NCI-H82 treated with DMSO at 0.1 percent for 48 hours (cell line): ENCODE data around the gene TRABD2B.
A peak's percentile ranks its signal among the peaks of the same experiment; 100 is the strongest.

Source experiments
- DNase-seq: peaks from one replicate; lab custom pipeline; 2025; ENCODE audit not compliant: unreplicated experiment; lab: John Stamatoyannopoulos, UW

Gene TRABD2B

DNA sequence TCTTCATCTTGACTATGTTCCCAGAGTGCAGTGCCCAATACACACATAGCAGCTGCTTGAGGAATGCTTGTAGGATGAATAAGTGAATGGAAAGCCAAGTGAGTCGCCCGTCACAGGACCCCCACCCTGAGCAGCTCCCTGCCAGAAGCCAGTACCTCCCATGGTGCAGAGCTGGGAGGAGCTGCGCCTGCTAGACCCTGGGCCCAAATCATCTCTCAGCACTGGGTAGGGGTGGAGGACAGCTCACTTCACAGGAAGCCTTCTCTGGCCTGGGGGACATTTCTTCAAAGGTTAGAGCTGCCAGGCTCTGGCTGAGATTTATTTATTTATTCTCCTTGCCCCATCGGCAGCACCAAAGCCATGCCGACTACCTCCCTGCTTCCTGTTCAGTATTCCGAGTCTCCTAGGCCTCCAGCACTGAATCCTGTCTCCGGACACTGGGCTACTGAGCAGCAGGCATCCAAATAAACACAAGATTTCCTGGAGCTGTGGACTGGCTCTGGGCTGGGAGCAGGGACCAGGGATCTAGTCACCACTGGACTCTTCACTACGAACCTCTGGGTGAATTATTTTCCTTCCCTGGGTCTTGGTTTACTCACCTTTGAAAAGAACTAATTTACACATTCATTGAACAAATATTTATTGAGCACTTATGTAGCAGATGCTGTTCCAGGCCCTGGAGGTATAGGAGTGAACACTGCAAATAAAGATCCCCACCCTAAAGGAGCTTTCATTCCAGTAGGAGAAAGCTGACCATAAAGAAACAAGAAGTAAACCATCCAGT, 187.7 kb downstream of the TRABD2B start:
- no peak for DNase-seq

DNA sequence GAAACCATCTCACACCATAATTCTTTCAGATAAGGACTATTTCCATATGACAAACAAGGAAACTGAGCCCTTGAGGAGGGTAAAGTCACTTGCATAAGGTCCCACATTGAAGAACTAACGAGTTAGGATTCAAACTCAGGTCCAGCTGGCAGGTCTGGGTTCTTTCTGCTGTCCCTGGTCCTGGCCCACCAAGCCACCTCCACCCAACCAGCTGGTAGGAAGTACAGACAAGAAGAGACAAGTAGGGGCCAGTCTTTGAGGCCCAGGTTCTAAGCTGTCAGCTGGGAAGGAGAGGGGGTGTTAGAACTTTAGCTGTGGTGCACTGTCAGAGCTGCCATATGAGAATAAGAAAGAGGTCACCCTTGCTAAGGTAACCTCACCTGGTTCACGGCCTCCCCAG, 188.6 kb downstream of the TRABD2B start:
- DNase-seq: no peak

DNA sequence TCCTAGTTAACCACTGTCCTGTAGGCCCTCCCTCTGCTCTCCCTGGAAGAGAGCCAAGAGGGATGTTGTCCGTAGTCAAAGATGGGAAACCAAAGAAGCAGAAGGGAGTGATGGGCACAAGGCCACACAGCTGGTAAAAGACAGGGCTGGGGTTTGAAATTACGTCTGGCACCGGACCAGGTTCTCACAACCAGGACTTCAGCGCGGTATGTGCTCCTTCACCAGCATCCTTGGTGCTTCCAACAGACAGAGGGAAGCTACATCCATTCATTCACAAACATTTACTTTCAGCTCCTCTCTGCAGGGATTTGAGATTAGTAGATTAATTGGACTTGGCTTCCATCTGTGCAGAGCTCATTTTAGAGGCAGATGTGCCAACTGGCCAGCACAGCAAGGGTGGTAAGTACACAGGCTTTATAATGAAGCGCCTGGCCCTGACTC, 191.2 kb downstream of the TRABD2B start:
- peak; percentile 96 for DNase-seq

DNA sequence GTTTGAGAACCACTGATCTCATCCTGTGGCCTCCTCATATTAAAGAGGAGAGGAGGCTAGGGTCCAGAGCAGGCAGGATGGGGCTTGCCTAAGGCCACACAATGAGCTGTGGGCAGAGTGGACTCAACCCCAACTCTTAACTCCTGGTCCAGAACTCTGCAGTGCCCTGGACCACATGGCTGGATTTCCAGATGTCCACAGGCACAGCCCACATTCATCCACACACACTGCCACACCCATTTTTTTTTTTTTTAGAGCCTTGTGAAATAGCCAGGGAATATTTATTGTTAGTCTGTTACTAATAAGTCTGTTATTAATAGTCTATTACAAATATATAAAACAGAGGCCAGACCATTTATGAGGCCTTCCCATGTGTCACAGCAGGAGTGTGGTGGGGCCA, 192.2 kb downstream of the TRABD2B start:
- DNase-seq: no peak

DNA sequence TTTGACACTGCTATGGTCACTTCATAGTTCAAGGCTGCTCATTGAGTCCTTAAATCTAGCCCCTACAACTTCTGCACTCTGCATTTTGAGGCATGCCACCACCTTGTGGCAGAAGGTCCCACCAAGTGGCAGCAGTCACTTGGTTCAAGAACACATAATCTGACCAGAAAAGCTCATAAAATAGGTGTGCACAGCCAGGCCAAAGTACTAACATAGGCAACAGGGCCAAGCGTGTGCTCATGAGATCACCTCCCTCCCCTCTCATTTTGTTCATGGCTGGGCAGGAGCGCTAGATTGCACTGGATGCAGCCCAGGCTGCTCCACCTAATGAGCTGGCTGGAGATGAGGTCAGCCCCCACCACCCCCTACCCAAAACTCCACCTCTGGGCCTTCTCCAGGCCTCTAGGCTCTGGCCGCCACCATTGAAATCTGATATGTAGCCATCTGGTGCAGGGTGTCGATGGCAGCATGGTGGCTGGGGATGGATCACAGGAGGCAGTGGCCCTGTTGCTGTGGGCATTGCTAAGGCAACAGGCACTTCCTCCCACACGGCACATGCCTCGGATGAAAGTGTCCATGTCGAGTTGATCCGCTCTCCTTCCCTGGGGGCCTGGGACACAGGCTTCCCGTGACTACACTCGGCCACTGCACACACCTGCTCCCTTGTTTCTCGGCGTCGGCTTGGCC, 193.2 kb downstream of the TRABD2B start:
- peak; percentile 36 for DNase-seq

DNA sequence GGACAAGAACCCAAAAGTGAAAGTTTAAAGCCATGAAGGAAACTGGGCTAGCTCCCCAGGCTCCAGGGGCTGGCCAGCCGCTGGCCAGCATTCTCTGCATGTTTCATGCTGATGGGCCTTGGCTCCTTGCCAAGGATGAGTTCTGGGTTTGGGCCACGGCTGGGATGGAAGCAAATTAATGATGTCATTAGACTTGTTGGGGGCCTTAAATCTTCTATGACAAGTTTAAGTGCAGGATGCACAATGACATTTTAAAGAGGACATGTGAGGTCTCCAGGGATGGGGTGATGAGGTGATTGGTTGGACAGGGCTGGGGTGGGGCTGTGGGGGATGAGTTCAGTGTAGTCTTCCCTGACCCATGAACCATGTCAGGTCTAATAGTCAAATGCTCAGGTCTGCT, 199.6 kb downstream of the TRABD2B start:
- DNase-seq: no peak

DNA sequence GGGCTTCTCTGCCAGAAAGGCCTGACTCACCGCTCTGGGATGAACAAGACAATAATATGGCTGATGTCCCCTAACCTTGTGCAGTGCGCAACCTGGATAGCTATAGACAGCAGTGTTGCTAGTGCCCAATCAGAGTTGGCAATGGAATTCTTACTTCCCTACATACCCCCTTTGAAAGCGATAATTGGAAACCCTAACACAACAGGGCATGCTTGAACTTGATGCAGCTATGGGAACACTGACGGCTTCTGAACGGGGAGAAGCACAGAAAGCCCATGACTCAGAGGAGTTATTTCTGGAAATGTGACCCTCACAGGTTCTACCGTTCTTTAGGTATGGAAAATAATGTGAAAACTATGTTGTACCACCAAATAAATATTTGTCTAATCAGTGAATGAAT, 200.6 kb downstream of the TRABD2B start:
- no peak for DNase-seq

DNA sequence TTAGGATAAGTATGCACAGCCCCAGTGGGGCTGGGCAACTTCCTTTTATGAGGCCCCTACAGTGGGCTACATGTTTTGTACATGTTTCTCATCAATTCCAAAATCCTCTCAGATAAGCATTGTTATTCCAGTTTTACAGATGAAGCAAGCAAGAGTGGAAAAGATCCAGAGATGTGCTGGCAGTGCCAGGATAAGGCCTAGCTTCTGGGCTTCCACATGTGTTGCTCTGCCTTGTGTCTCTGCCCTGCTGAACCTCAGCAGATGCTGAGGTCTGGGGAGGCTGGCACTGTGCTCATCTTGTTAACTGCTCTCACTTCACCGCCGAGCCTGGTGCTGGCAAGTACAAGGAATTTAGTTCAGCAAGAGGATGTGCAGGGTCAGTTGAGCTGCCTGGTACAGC, 202.1 kb downstream of the TRABD2B start:
- DNase-seq: no peak

DNA sequence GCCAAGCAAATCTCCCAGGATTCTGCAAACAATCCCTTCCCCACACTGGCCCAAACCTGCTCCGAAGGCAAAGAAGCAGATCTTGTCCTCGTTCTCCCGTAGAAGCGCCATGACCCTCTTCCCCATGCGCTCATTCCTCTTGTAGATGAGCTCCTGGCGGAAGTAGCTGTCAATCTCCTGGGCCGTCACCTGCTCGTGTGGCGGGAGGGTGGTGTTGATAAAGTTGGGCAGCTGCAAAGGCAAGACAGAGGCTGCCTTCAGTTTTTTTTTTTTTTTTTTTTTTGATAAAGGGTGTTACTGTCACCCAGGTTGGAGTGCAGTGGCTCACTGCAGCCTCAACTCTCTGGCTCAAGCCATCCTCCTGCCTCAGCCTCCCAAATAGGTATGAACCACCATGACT, 202.7 kb downstream of the TRABD2B start:
- no peak for DNase-seq

DNA sequence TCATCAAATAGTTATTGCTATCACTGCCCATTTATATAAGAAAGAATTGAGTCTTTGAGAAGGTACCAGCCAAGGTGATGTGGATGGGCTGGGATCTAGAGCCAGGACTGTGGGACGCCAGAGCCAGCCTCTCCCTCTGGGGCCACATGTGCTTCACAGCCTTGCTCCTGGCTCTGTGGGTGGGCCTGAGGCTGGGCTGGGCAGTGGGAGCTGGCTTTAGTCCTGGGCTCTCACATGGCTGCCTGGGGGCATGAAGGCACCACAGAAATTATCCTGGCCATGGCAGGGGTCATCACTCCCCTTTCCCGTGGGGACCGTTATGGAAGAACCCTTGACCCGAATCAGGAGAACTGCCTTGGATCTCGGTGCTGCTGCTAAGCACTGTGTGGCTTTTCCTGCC, 203.1 kb downstream of the TRABD2B start:
- no peak for DNase-seq

DNA sequence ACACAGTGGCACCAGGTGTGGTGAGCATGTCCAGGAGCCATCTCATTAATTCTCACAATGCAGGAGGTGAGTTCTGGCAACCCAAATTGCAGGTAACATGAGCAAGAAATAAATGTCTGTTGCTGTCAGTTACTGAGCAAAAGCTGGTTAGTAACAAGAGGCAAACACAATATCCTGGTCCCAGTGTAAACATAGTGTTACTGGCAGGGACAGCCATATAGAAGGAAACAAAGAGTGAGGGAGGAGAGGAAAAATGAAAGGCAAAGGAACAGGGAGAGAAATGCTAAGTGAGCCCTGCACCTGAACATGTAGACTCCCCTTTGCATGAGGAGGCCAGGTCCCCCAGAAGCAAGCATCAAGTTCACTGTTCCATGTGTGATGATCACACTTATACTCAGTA, 203.6 kb downstream of the TRABD2B start:
- DNase-seq: no peak

DNA sequence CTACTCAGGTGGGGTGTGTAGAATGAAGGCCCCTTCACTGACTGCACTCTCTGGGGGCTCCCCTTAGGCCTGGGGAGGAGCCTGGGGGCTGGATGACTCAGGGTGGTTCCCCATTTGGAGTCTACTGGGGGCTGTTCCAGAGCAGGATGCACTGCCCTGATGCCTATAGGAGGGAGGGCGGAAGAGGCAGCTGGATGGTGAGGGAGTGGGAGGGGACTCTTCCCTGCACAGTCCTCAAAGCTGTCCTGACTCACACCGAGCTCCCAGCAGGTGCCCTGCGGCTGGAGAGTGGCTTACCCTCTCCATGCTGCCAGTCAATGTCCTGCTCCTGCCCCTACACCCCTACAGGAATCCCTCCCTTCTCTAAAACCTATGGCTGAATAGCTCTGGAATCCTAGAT, 204.4 kb downstream of the TRABD2B start:
- DNase-seq: no peak

DNA sequence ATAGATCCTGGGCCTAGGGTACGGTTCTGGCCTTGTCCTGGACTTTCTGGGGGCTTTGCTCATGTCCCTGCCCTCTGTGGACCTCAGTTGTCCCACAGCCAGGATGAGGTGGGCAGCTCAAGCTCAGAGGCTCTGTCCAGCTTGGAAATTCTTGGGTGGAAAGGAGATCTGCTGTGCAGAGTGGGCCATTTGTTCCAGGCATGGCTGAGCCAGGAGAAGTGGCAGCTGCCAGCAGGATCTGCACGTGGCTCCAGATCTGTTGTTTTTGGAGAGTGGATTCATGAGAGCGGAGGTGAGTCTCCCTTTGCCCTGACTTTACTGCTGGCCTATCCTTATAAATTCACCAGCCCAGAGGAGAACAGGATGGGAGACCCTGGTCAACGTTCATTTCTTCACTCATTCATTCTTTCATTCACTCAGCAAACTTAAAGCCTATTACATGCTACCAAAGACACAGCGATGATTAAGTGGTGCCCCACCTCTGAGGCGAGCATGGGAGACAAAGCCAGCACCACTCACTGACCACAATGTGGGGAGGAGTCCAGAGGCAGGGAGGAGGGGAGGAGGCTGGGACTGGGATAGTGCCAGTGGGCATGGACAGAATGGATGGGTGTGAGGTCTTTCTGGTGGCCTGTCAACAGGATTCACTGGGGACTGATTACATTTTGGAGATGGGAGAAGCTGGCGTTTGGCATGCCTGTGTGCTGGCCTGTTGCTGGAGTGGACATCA, 205.1 kb downstream of the TRABD2B start:
- no peak for DNase-seq

DNA sequence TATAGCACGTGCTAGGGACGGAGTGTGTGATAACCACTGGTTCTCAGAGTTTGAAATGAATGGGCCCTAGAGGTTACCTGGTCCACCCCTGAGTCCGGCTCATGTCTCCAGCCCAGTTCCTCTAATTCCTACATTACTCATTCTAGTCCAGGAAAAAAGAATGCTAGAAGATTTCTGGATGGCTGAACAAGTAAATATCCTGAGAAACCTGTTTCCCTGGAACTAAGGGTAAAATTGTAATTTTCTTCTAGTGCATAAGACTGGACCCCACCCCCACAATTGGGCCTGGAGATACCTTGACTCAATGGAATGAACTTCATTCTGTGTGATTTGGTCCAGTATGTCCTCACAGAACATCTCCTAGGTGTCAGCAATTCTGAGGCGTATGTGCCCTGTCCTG, 208.4 kb downstream of the TRABD2B start:
- DNase-seq: no peak

DNA sequence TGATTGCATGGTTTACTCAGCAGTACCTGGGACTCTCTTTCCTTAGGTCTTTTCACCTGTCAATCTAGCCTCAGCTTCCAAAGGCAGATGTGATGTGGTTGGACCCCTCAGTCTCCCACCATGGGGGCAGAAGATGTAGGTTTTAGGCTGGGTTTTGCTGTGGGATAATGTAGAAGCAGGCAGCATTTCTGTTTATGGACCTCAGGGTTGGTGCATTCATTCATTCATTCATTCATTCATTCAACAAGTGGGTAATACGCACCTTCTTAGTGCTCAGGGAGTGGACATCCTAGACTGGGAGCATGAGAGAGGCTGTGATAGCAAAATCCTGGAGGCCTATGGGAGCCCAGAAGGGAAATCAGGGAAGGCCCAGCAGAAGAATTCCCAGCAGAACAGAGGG, 209.6 kb downstream of the TRABD2B start:
- DNase-seq: no peak

DNA sequence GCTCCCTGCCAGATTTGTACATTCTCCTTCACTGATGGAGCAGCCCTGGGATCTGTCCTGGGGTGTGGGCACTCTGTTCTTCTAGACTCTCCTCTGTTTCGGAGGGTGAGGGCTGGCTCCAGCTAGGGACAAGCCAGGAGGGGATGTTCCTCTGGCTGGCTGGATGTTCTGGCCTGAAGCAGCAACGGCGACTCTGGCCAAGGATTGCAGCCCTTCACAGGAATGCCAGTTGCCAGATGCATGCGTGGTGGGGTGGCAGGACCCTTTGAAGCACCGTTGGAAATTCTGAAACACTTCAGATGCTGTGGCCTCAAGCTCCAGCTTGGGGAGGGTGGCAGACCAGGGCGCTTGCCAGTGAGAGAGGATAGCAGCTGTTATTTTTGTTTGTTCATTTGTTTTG, 210.9 kb downstream of the TRABD2B start:
- no peak for DNase-seq

DNA sequence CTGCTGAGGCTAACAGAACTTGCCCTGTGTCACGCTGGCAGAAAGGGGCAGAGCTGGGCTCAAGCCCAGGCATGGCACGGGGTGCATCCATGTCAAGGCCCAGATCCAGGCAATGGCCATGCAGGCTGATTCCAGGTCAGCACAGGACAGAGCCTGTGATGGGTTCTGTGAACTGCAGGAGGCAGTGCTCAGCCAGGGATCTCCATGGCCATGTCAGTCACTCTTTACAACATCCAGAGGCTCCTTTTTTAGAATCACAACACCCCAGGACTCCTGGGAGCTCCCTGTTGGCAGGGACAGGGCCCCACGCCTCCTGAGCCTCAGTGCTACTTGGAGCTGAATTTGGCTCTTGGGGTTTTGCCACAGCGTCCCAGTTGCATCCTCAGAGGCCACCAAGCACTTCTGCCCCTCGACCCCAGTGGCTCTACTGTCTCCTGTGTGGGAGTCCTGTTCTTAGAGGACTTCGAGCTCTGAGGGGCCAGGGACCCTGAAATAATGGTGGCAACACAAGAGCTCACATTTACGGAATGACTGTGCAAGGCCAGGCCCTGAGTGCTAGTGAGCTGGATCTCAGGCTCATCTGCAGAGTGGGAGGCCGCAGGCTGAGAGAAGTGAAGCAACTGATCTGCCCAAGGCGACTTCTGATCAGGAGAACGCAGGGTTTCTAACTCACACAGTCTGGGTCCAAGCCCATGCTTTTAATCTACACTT, 211.5 kb downstream of the TRABD2B start:
- no peak for DNase-seq

DNA sequence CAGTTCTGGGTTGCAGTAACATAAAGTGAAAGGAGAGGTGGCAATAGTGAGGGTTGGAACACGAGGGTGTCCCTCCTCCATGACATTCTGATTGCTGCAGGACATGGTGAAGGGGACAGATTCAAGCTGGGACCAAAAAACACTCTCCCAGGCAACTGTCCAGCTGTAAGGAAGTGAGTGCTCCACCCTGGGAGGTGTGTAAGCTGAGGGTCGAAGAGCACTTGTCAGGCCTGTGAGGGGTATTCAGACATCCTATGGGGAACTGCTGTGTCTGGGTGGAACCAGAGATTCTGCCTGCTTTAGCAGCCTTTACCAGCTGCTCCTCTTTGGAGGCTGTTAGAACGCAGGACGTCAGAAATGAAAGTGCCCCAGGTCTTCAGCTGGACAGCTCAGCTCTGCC, 212.1 kb downstream of the TRABD2B start:
- no peak for DNase-seq

DNA sequence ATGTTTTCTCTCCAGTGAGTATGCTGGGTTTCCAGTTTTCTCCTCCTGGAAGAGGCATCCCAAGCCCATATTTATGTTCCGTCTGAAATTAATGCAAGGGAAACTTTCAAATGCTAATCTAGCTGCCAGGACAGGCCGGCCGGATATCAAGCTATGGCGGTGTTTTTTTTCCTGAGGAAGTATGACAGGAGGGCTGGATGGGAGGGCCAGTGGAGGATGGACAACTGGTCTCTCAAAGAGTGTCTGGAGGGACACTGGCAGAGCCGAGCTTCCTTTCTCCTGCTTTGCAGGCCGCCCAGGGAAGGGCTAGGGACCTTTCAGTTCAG, 212.7 kb downstream of the TRABD2B start:
- no peak for DNase-seq

DNA sequence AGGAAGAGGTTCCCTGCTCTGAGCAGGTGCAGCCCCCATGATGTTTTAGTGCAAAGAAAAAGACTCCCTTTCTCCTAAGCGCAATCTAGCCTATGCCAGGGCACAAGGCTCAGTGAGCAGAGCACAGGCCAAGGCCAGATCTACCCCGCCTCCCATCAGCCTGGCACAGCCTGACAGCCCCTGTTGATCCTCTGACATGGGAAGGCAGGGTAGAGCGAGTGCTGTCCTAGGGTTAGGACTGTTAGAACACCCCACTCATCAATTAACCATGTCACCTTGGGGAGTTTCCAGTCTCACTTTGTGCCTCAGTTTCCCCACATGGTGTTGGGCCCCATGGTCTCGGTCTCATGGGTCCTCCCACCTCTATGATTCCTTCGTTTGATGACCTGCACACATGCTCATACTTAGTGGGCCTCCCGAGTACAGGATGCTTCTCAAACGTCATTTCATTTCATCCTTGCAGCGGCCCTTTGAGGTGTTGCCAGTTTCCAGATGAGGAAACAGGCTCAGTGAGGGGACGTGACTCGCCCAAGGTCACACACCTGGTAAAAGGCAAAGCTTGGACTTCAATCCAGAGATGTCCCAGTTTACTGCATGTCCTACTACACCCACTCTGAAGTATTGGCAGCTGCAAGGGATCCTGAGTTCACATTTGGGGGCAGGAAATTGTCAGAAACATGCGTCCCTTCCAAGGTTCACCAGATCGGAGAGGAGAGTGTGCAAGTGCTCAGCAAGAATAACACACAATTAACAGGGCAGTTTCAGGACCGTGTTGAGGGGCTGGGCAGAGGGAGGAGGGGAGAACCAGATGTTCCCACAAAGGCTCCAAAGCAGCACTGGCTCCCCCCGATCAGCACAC, 213.3 kb downstream of the TRABD2B start:
- no peak for DNase-seq
